ENCODE data around the gene AGBL4. TPM values are rescaled to one million over a fixed set of nuclear protein-coding genes. Genes with fewer than 3 reads are reported as not detected.

The AGBL4 gene
- total and polyA plus RNA-seq, 2 experiments from 2014 or later = not detected

- H3K27ac ChIP-seq = no peak overlapping the region
- no peak for DNase-seq (ENCODE audit: low read depth in 1 of 2, low spot score in 1 of 2)
- no peaks in the 10 kb centered on the region for H3K4me1 ChIP-seq (ENCODE audit: low read depth)
- peaks cover 3% of the 10 kb centered on the region for H3K9me3 ChIP-seq (ENCODE audit: low read depth)
- H3K27me3 ChIP-seq = no peaks in the 10 kb centered on the region
- no peaks in the 10 kb centered on the region for H3K36me3 ChIP-seq
- TF ChIP-seq CTCF (IDR thresholded peaks at IDR 0.05; ENCODE audit: low read depth, low read length) = no peak
- no peak overlapping the region for H3K4me3 ChIP-seq
Observed at GRCh38 chr1:49523764-49524163, 500.0 kb downstream of the AGBL4 start.

DNA sequence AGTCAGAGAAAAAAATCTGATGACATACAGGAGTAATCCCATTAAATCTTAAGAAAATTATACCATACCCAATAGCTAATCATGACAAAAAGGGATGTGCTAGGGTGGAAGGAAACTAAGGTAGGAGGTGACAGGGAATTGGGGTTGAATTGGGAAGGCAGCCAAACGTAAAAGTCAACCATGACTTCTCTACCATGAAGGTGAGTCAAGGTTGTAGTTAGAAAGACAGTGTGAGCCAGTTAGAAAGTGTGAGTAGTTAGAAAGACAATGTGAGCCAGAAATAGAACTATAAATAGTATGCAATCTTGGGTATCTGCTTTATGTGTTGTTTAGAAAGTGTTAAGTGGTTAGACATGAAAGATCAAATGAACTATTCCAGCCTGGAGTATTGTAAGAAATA lies 556.8 kb downstream of the AGBL4 start:
- Histone ChIP-seq H3K9me3 (ENCODE audit: low read depth) (peaks cover 4% of the 10 kb centered on the region), H3K4me1 (ENCODE audit: low read depth) (no peaks in the 10 kb centered on the region), H3K4me3 (no peak overlapping the region), H3K27ac (no peak overlapping the region), H3K36me3 (no peaks in the 10 kb centered on the region), H3K27me3 (no peaks in the 10 kb centered on the region)
- no peak for DNase-seq (ENCODE audit: low read depth in 1 of 2, low spot score in 1 of 2)
- TF ChIP-seq CTCF (IDR thresholded peaks at IDR 0.05; ENCODE audit: low read depth, low read length) = no peak

DNA sequence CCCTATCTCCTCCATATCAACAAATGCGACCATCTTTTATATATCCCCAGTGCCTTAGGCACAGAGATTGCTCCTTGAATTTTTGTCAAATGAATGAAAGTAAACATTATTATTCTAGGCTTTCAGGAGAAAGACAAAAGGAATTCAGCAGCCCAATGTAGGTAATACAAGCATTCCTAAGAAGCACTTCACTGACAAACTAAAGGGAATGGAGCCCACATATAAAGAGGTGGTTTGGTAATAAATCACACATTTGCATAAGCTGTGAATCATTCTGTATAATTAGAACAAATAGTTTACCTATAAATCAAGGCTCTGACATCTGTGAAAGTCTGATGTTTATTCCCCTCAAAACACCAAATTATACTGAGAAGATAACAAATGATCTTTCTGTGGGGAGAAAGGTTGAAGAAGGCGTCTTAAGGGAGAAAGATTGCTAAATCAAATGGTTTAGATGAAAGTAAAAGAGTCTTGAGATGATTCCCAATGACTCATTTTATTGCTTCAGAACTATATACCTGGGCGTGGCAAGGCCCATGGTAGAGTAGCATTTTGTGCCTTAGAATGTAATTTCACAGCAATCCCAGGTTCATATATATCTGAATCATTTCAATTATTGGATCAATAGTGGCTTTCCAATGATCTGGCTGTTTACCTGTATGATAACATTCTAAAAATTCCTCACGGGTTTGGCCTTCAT lies 558.1 kb downstream of the AGBL4 start:
- H3K9me3 ChIP-seq (ENCODE audit: low read depth) = peaks cover 4% of the 10 kb centered on the region

GRCh38 chr1:49448200-49448599 lies 575.6 kb downstream of the AGBL4 start:
- no peak overlapping the region for H3K4me3 ChIP-seq
- no peak for DNase-seq (ENCODE audit: low read depth in 1 of 2, low spot score in 1 of 2)
- no peaks in the 10 kb centered on the region for H3K4me1 ChIP-seq (ENCODE audit: low read depth)
- H3K27me3 ChIP-seq = no peaks in the 10 kb centered on the region
- peaks cover 5% of the 10 kb centered on the region for H3K9me3 ChIP-seq (ENCODE audit: low read depth)
- H3K27ac ChIP-seq = no peak overlapping the region
- no peak for TF ChIP-seq CTCF (IDR thresholded peaks at IDR 0.05; ENCODE audit: low read depth, low read length)
- no peaks in the 10 kb centered on the region for H3K36me3 ChIP-seq

More for the DNA sequence above, 558.1 kb downstream of the AGBL4 start:
- no peak for TF ChIP-seq CTCF (IDR thresholded peaks at IDR 0.05; ENCODE audit: low read depth, low read length)
- H3K4me1 ChIP-seq (ENCODE audit: low read depth) = no peaks in the 10 kb centered on the region
- H3K4me3 ChIP-seq = no peak overlapping the region
- H3K36me3 ChIP-seq = no peaks in the 10 kb centered on the region
- no peak overlapping the region for H3K27ac ChIP-seq
- DNase-seq (ENCODE audit: low read depth in 1 of 2, low spot score in 1 of 2) = no peak
- no peaks in the 10 kb centered on the region for H3K27me3 ChIP-seq

GRCh38 chr1:49436865-49437264 lies 586.9 kb downstream of the AGBL4 start:
- H3K4me3 ChIP-seq = no peak overlapping the region
- no peaks in the 10 kb centered on the region for H3K9me3 ChIP-seq (ENCODE audit: low read depth)
- H3K27ac ChIP-seq = no peak overlapping the region
- no peaks in the 10 kb centered on the region for H3K27me3 ChIP-seq
- no peak for TF ChIP-seq CTCF (IDR thresholded peaks at IDR 0.05; ENCODE audit: low read depth, low read length)
- no peak for DNase-seq (ENCODE audit: low read depth in 1 of 2, low spot score in 1 of 2)
- H3K4me1 ChIP-seq (ENCODE audit: low read depth) = no peaks in the 10 kb centered on the region
- no peaks in the 10 kb centered on the region for H3K36me3 ChIP-seq

Data from cardiac muscle cell (in vitro differentiated cells and primary cell).